GM12878 (cell line): Measurements from ENCODE around the gene PLXNA2. TPM values are rescaled to one million over a fixed set of nuclear protein-coding genes. Genes with fewer than 3 reads are reported as not detected.
A peak's percentile ranks its signal among the peaks of the same experiment; 100 is the strongest.

Source experiments
- ATAC-seq: fragments of 200-7000 bp; cut with Tn5 transposase; 3 replicates; pipeline ENCODE4 v1.9.1; 2020; ENCODE audit warnings: mild to moderate bottlenecking, moderate library complexity
- BruUV-seq: library from RNA; stranded (reverse); fragments of 400-500 nt; replicated peaks from 2 replicates; lab custom pipeline; 2021; lab: Mats Ljungman, UMichigan
- CTCF ChIA-PET: fragments of 300-600 bp; sonication (Branson Sonifier 250); formaldehyde crosslinking; extraction: SDS; loops from one replicate; lab custom pipeline; 2021; ENCODE audit warnings: inconsistent platforms; lab: Yijun Ruan, JAX
- POLR2A ChIA-PET: fragments of 350-600 bp; formaldehyde crosslinking; extraction: SDS; loops from one replicate; lab custom pipeline; 2021; ENCODE audit warnings: inconsistent platforms; lab: Charles Lee
- RAD21 ChIA-PET: fragments of 300-600 bp; sonication (Branson Sonifier 250); formaldehyde crosslinking; loops from one replicate; lab custom pipeline; 2023; ENCODE audit warnings: antibody characterized with exemption; ENCODE audit not compliant: unreplicated experiment; lab: Charles Lee
- SMC1A ChIA-PET: fragments of 300-600 bp; sonication (Branson Sonifier 250); formaldehyde crosslinking; loops from one replicate; lab custom pipeline; 2023; ENCODE audit not compliant: unreplicated experiment, uncharacterized antibody; lab: Charles Lee
- DNase-seq: peaks from one replicate; pipeline ENCODE4 v3.0.0-alpha.2; 2011; ENCODE audit warnings: low read depth, low spot score
- FAIRE-seq: peaks from 3 replicates; lab custom pipeline; 2011; peaks lifted over from hg19 to GRCh38; lab: Jason Lieb, UNC
- H2AFZ ChIP-seq: 2 replicates; pipeline ENCODE4 v1.6.0; 2011; ENCODE audit warnings: low read depth, low read length, control low read depth; ENCODE audit not compliant: control insufficient read depth
- H3K27ac ChIP-seq: 2 replicates; pipeline ENCODE4 v1.5.1; 2011; ENCODE audit warnings: control low read depth; ENCODE audit not compliant: control insufficient read depth, insufficient read depth
- H3K27me3 ChIP-seq, 2 experiments: replicated peaks in 1 of 2; 2 replicates each; pipeline versions ENCODE4 v1.6.0 to v1.6.1; 2011; ENCODE audit warnings: low read length in 1 of 2; ENCODE audit not compliant: control insufficient read depth in 2 of 2, insufficient read depth in 2 of 2
- H3K36me3 ChIP-seq, 2 experiments: 2 replicates each; pipeline ENCODE4 v1.5.1; 2011; ENCODE audit warnings: low read length in 1 of 2; ENCODE audit not compliant: control insufficient read depth in 2 of 2, insufficient read depth in 2 of 2
- H3K4me1 ChIP-seq: 2 replicates; pipeline ENCODE4 v1.6.1; 2011; ENCODE audit warnings: mild to moderate bottlenecking, low read length, moderate library complexity, mixed read lengths; ENCODE audit not compliant: control insufficient read depth, insufficient read depth
- H3K4me2 ChIP-seq: 2 replicates; pipeline ENCODE4 v1.6.0; 2011; ENCODE audit warnings: control low read depth; ENCODE audit not compliant: control insufficient read depth, insufficient read depth
- H3K4me3 ChIP-seq: fragments of 200-600 bp; sonication (generic); 2 replicates; pipeline ENCODE4 v1.5.1; 2016
- H3K79me2 ChIP-seq: 2 replicates; pipeline ENCODE4 v1.6.0; 2011; ENCODE audit warnings: low read length; ENCODE audit not compliant: control insufficient read depth, insufficient read depth
- H3K9ac ChIP-seq: 2 replicates; pipeline ENCODE4 v1.8.0; 2011; ENCODE audit warnings: low read length, control low read depth, mixed read lengths; ENCODE audit not compliant: control insufficient read depth, insufficient read depth
- H3K9me3 ChIP-seq: replicated peaks from 3 replicates; pipeline ENCODE4 v1.5.1; 2011; ENCODE audit warnings: mild to moderate bottlenecking, low read length; ENCODE audit not compliant: control insufficient read depth, insufficient read depth
- H4K20me1 ChIP-seq: 2 replicates; pipeline ENCODE4 v1.6.0; 2011; ENCODE audit not compliant: control insufficient read depth, insufficient read depth
- BMI1 ChIP-seq: fragments of 450-650 bp; IDR thresholded peaks from 2 replicates; pipeline ENCODE4 v1.6.1; 2016; ENCODE audit warnings: mild to moderate bottlenecking, moderate library complexity, borderline replicate concordance
- CBFB ChIP-seq: IDR thresholded peaks from 2 replicates; pipeline ENCODE4 v1.6.1; 2016; ENCODE audit warnings: antibody characterized with exemption, low read depth
- CTCF ChIP-seq, 3 experiments: IDR thresholded peaks in 2 of 3; conservative IDR thresholded peaks in 1 of 3; 2 replicates each; pipeline ENCODE4 v1.5.1; 2011; ENCODE audit warnings: low read depth in 3 of 3, low read length in 3 of 3, mild to moderate bottlenecking in 3 of 3, control low read depth in 2 of 3, moderate library complexity in 2 of 3, inconsistent platforms in 1 of 3, mixed read lengths in 1 of 3; ENCODE audit not compliant: control insufficient read depth in 2 of 3, insufficient read depth in 1 of 3; ENCODE audit errors: extremely low read depth in 1 of 3
- E4F1 ChIP-seq: fragments of 450-650 bp; IDR thresholded peaks from 2 replicates; pipeline ENCODE4 v1.6.1; 2018; ENCODE audit warnings: borderline replicate concordance, mild to moderate bottlenecking; ENCODE audit not compliant: partially characterized antibody
- HDAC6 ChIP-seq: fragments of 200-600 bp; sonication (generic); IDR thresholded peaks from one replicate; pipeline ENCODE4 v1.8.0; 2017; ENCODE audit warnings: antibody characterized with exemption; ENCODE audit not compliant: unreplicated experiment
- KLF5 ChIP-seq: fragments of 450-650 bp; IDR thresholded peaks from 2 replicates; pipeline ENCODE4 v1.6.1; 2014; ENCODE audit warnings: mild to moderate bottlenecking; ENCODE audit not compliant: partially characterized antibody
- MEF2A ChIP-seq: IDR thresholded peaks from 2 replicates; pipeline ENCODE4 v1.6.1; 2011; ENCODE audit warnings: low read depth, mild to moderate bottlenecking, low read length, moderate library complexity; ENCODE audit not compliant: insufficient read depth
- NR2F1 ChIP-seq: fragments of 450-650 bp; conservative IDR thresholded peaks from 2 replicates; pipeline ENCODE4 v1.6.1; 2017; ENCODE audit warnings: mild to moderate bottlenecking
- PML ChIP-seq: IDR thresholded peaks from 2 replicates; pipeline ENCODE4 v1.6.1; 2012; ENCODE audit warnings: low read length, inconsistent platforms
- RELB ChIP-seq: fragments of 450-650 bp; IDR thresholded peaks from 2 replicates; pipeline ENCODE4 v1.6.1; 2017; ENCODE audit warnings: low read depth, mild to moderate bottlenecking, moderate library complexity
- WGBS: methylation state at CpG from one replicate; pipeline ENCODE4 v1.1.6; 2016; ENCODE audit warnings: low lambda C conversion rate; ENCODE audit not compliant: insufficient replicate concordance, insufficient coverage; ENCODE audit errors: missing lambda C conversion rate; 5-methylcytosine and 5-hydroxymethylcytosine counted together
- in situ Hi-C: fragments of 300-500 bp; cut with MboI; formaldehyde crosslinking; loops from 9 replicates; pipeline ENCODE4 v1.14.3; 2018; ENCODE audit warnings: mixed read lengths
- intact Hi-C: fragments of 100-400 bp; cut with micrococcal nuclease; formaldehyde crosslinking; loops from one replicate; pipeline ENCODE4 v1.14.2; 2022; ENCODE audit not compliant: unreplicated experiment
- polyA plus RNA-seq, 11 experiments: library from polyadenylated mRNA; depleted of rRNA in 4 of 11; unstranded in 6 of 11; stranded (reverse) in 5 of 11; fragments of >200 nt; fragmentation: Nextera tagmentation in 4 of 11; fragmentation: Illumina TruSeq in 1 of 11; extraction: Ambion mirVana in 4 of 11; extraction: Trizol in 1 of 11; gene quantifications; 1 replicate in 1 of 11; 2 replicates in 10 of 11; pipeline versions ENCODE4 v1.2.1 to v1.2.3, GENCODE V29; 2011 to 2016; ENCODE audit warnings: inconsistent platforms in 2 of 11, missing spikeins in 2 of 11, low read depth in 1 of 11
- total RNA-seq, 4 experiments: library from RNA; depleted of rRNA in 3 of 4; stranded (reverse); fragments of >200 nt in 3 of 4; fragmentation: Illumina TruSeq in 1 of 4; extraction: Trizol in 1 of 4; gene quantifications; 2 replicates each; pipeline versions ENCODE4 v1.2.1 to v1.2.3, GENCODE V29; 2013 to 2021

The PLXNA2 gene
- total and polyA plus RNA-seq, 10 of the 15 experiments (the other 5 are each of a cell fraction or from before 2014, with no cell fraction given): under 0.01 to 0.08 (median 0.07) TPM; not detected in 4

- POLR2A ChIA-PET: no interaction called here
- H3K27me3 ChIP-seq: no peaks in the 10 kb centered on the region; a peak in 2 of 4 replicates
- CTCF ChIA-PET: no interaction called here
Measured at GRCh38 chr1:208261874-208262273, 17.7 kb upstream of the PLXNA2 start.

GRCh38 chr1:208258277-208258676 lies 14.1 kb upstream of the PLXNA2 start:
- intact Hi-C loops: no loop called here
- FAIRE-seq (no peak), DNase-seq (no peak), ATAC-seq (no peak)
- Histone ChIP-seq H2AFZ (no peak overlapping the region), H3K9me3 (no peaks in the 10 kb centered on the region; the same call in 2 of the 3 replicates), H3K9ac (no peak overlapping the region), H3K27ac (no peak overlapping the region), H3K4me1 (no peaks in the 10 kb centered on the region), H3K36me3 (no peaks in the 10 kb centered on the region), H4K20me1 (no peaks in the 10 kb centered on the region), H3K4me2 (no peak overlapping the region), H3K79me2 (no peaks in the 10 kb centered on the region), H3K4me3 (no peak overlapping the region), H3K27me3 (no peaks in the 10 kb centered on the region; a peak in 2 of 4 replicates)
- 22% methylated on average over 3 of the region's 3 CpGs for WGBS
- ChIA-PET POLR2A (no interaction called here), RAD21 (no interaction called here), CTCF (no interaction called here), SMC1A (no interaction called here)
- BruUV-seq: no TSS peak
- in situ Hi-C loops: no loop called here
- TF ChIP-seq HDAC6 (no peak), CBFB (no peak), MEF2A (no peak), KLF5 (no peak), RELB (no peak), NR2F1 (no peak), CTCF (IDR thresholded peaks at IDR 0.05 in 2 of 3, conservative IDR thresholded peaks at IDR 0.05 in 1 of 3; ENCODE audit: control insufficient read depth in 2 of 3, extremely low read depth in 1 of 3, insufficient read depth in 1 of 3, low read depth in 3 of 3, low read length in 3 of 3) (no peak), E4F1 (no peak)

More at GRCh38 chr1:208261874-208262273, 17.7 kb upstream of the PLXNA2 start:
- DNase-seq (no peak), FAIRE-seq (no peak), ATAC-seq (no peak)
- Histone ChIP-seq H3K79me2 (no peaks in the 10 kb centered on the region), H3K4me2 (no peak overlapping the region), H4K20me1 (no peaks in the 10 kb centered on the region), H3K4me1 (no peaks in the 10 kb centered on the region), H3K9ac (no peak overlapping the region), H2AFZ (no peak overlapping the region), H3K36me3 (no peaks in the 10 kb centered on the region), H3K27ac (no peak overlapping the region), H3K9me3 (no peaks in the 10 kb centered on the region), H3K4me3 (no peak overlapping the region)
- 12% methylated on average over 4 of the region's 4 CpGs for WGBS
- intact Hi-C loops: no loop called here
- RAD21 ChIA-PET: no interaction called here
- BruUV-seq: no TSS peak
- in situ Hi-C loops: no loop called here
- SMC1A ChIA-PET: no interaction called here
- peak; percentile 23; the same call in 1 of the 2 replicates for TF ChIP-seq BMI1
- TF ChIP-seq PML: no peak
